Spleen (tissue), 13 donors: ENCODE data around the gene PAGE2. TPM values are rescaled to one million over a fixed set of nuclear protein-coding genes. Genes with fewer than 3 reads are reported as not detected.
"Not testable (repeated sequence)": the region's sequence is repeated elsewhere in the genome, so short reads cannot be mapped to it uniquely, and the experiment has no call there.

ENCODE experiments used
- DNase-seq: peaks from one replicate; pipeline ENCODE4 v3.0.0-alpha.2; 2020
- H3K27ac ChIP-seq, 8 donors: fragments of 200-600 bp; sonication (generic) in 7 of 8; 1 replicate in 4 of 8; 2 replicates in 4 of 8; pipeline versions ENCODE4 v1.5.0 to v1.8.0; 2016 to 2021; ENCODE audit warnings: inconsistent platforms in 4 of 8, mild to moderate bottlenecking in 4 of 8, moderate library complexity in 1 of 8
- H3K27me3 ChIP-seq, 7 donors: fragments of 200-600 bp; sonication (generic) in 6 of 7; replicated peaks in 1 of 7; 1 replicate in 4 of 7; 2 replicates in 3 of 7; pipeline versions ENCODE4 v1.5.0 to v1.8.0; 2016 to 2021; ENCODE audit warnings: inconsistent platforms in 3 of 7, mild to moderate bottlenecking in 1 of 7
- H3K36me3 ChIP-seq, 6 donors: fragments of 200-600 bp; sonication (generic) in 5 of 6; 1 replicate in 4 of 6; 2 replicates in 2 of 6; pipeline versions ENCODE4 v1.5.0 to v1.8.0; 2016 to 2021; ENCODE audit warnings: inconsistent platforms in 2 of 6
- H3K4me1 ChIP-seq, 6 donors: fragments of 200-600 bp; sonication (generic) in 5 of 6; 1 replicate in 3 of 6; 2 replicates in 3 of 6; pipeline versions ENCODE4 v1.5.0 to v1.8.0; 2016 to 2021; ENCODE audit warnings: inconsistent platforms in 3 of 6
- H3K4me3 ChIP-seq, 8 donors: fragments of 200-600 bp; sonication (generic) in 7 of 8; 1 replicate in 4 of 8; 2 replicates in 4 of 8; pipeline versions ENCODE4 v1.5.0 to v1.8.0; 2016 to 2021; ENCODE audit warnings: inconsistent platforms in 4 of 8, mild to moderate bottlenecking in 4 of 8, moderate library complexity in 2 of 8
- H3K9me3 ChIP-seq, 8 donors: fragments of 200-600 bp; sonication (generic) in 7 of 8; 1 replicate in 4 of 8; 2 replicates in 4 of 8; pipeline versions ENCODE4 v1.5.0 to v1.8.0; 2016 to 2021; ENCODE audit warnings: inconsistent platforms in 4 of 8
- POLR2A ChIP-seq, 3 donors: fragments of 450-650 bp; IDR thresholded peaks; one replicate each; pipeline ENCODE4 v1.5.1; 2017; ENCODE audit warnings: antibody characterized with exemption in 3 of 3, mild to moderate bottlenecking in 1 of 3
- POLR2AphosphoS5 ChIP-seq, 3 donors: sonication (generic); formaldehyde crosslinking; IDR thresholded peaks; one replicate each; pipeline ENCODE4 v1.5.1; 2017; ENCODE audit warnings: antibody characterized with exemption in 3 of 3
- WGBS, 5 donors: extraction: QIAGEN DNeasy Blood & Tissue Kit in 3 of 5; methylation state at CpG; one replicate each; pipeline versions ENCODE4 v1.1.5 to v1.1.7; 2013 to 2018; 5-methylcytosine and 5-hydroxymethylcytosine counted together
- intact Hi-C: fragments of 100-400 bp; cut with DNase I; formaldehyde crosslinking; loops from one replicate; pipeline ENCODE4 v1.15.0; 2023; ENCODE audit warnings: low total_unique reads
- long read RNA-seq, 2 donors: transcript quantifications; one replicate each; lab custom pipeline, GENCODE V29; 2026
- polyA plus RNA-seq, 3 donors: library from polyadenylated mRNA; stranded (reverse); fragments of 200-250 nt; gene quantifications; one replicate each; pipeline ENCODE4 v1.2.1, GENCODE V29; 2013
- total RNA-seq, 7 donors: library from RNA; depleted of rRNA in 3 of 7; stranded (reverse); fragments of >200 nt in 3 of 7; fragmentation: NEBNext Ultra II Directional in 4 of 7; extraction: Animal tissue kit (Norgen Biotek cat#: 25700) in 4 of 7; gene quantifications; one replicate each; pipeline versions ENCODE4 v1.1.0 to v1.2.1, GENCODE V29; 2016 to 2021
- TF ChIP-seq, protein P1 (sequence below), 11 experiments: fragments of 200-600 bp in 7 of 11; fragments of 450-650 bp in 4 of 11; sonication (generic) in 4 of 11; IDR thresholded peaks in 8 of 11; conservative IDR thresholded peaks in 3 of 11; 1 replicate in 7 of 11; 2 replicates in 4 of 11; pipeline versions ENCODE4 v1.4.0 to v1.8.0; 2016 to 2021; ENCODE audit warnings: antibody characterized with exemption in 11 of 11, inconsistent platforms in 4 of 11, mild to moderate bottlenecking in 1 of 11
- donor health status: healthy with polysubstance abuse.
- donor health status: DM: no; HTN: no; CAD: no; lungs with moderate emphysema.
- donor health status: DM: no; HTN: no; CAD: no.
- donor health status: Bipolar disorder and iron deficiency.
- donor health status: healthy.
- donor health status: DM: no; HTN: no; CAD: no.
- donor health status: DM: yes; HTN: yes; CAD: no.

Gene PAGE2, protein sequence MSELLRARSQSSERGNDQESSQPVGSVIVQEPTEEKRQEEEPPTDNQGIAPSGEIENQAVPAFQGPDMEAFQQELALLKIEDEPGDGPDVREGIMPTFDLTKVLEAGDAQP
- total RNA-seq (not detected), polyA plus RNA-seq (under 1 TPM; 0.15 to 0.39 (median 0.35) TPM)
- long read RNA-seq, donor 1 = 0 reads
- long read RNA-seq, donor 2 = 0 reads

DNA sequence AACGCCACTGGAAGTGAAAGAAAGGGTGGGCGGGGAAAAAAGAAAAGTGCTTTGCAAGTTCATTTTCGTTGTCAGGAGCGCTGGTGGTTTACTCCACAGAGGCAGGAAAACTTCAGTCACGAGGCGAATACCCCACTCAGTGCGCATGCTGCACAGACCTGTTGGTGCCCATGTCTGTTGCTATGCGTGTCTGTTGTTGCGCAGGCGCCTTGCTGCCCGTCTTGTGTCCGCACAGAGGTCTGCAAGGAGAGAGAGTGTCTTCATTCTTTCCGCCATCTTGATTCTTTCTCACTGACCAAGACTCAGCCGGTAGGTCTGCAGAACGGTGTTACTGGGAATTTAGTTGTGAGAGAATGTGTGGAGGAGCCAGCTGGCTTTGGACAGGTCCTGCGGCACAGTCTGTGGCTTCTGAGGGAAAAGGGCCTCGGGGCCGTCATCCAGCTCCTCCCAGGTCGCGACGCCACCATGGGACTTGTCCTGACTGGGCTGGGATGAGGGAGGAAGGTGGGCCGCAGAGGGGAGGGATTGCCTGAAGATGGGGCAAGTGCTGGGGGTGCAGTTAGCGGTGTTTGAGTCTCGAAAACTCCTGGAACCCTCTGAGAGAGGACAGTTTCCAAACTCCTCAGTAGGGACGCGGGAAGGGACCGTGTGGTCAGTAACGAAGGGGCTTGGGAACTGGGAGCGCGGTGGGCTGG is at the start of gene PAGE2:
Gene PAGE2 (plus strand): TSS at position 224 of the 695 bp plus-strand sequence. CDS start 1,003 bp downstream, outside the sequence.
- Histone ChIP-seq H3K27me3 (no peaks in the 10 kb centered on the region), H3K9me3 (peaks cover 0 to 6% (median 0%) of the 10 kb centered on the region in 8 donors), H3K4me3 (no peak within 1 kb of the TSS), H3K36me3 (no peaks in the 10 kb centered on the region), H3K4me1 (no peaks in the 10 kb centered on the region), H3K27ac (no peak within 1 kb of the TSS)
- DNase-seq = no peak
- WGBS, 5 donors = 82 to 95% (median 89%) methylated on average over 20 to 30 of the region's 30 CpGs
- no peak for TF ChIP-seq POLR2AphosphoS5 (IDR thresholded peaks at IDR 0.05)
- TF ChIP-seq POLR2A (IDR thresholded peaks at IDR 0.05) = no peak
- TF ChIP-seq, protein P1, sequence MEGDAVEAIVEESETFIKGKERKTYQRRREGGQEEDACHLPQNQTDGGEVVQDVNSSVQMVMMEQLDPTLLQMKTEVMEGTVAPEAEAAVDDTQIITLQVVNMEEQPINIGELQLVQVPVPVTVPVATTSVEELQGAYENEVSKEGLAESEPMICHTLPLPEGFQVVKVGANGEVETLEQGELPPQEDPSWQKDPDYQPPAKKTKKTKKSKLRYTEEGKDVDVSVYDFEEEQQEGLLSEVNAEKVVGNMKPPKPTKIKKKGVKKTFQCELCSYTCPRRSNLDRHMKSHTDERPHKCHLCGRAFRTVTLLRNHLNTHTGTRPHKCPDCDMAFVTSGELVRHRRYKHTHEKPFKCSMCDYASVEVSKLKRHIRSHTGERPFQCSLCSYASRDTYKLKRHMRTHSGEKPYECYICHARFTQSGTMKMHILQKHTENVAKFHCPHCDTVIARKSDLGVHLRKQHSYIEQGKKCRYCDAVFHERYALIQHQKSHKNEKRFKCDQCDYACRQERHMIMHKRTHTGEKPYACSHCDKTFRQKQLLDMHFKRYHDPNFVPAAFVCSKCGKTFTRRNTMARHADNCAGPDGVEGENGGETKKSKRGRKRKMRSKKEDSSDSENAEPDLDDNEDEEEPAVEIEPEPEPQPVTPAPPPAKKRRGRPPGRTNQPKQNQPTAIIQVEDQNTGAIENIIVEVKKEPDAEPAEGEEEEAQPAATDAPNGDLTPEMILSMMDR (IDR thresholded peaks at IDR 0.05 in 8 of 11, conservative IDR thresholded peaks at IDR 0.05 in 3 of 11) = no peak
- intact Hi-C loops = no loop called here

DNA sequence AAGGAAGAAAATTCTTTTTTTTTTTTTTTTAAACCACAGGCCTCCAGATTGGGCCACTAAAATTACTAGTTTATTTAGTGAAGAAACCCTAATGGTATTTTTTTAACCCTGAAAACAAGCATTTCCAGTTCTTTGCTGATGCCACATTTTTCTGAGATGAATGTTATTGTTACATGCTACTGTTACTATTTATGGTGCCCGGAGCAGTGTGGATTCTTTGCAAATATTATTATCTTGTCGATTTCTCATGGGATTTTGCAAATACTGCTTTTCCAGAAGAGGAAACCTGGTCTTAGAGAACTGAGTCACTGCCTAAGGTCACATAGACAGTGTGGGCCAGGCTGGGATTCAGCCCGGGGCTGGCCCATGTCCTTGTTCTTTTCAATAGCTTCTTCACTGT is 49.3 kb upstream of the PAGE2 start:
- Histone ChIP-seq H3K4me3 (no peak overlapping the region), H3K27ac (no peak overlapping the region), H3K4me1 (no peaks in the 10 kb centered on the region), H3K9me3 (peaks cover 0 to 2% (median 0%) of the 10 kb centered on the region in 8 donors), H3K36me3 (no peaks in the 10 kb centered on the region), H3K27me3 (no peaks in the 10 kb centered on the region)
- TF ChIP-seq POLR2AphosphoS5 (IDR thresholded peaks at IDR 0.05) (no peak), POLR2A (IDR thresholded peaks at IDR 0.05) (no peak)
- TF ChIP-seq, protein P1 (IDR thresholded peaks at IDR 0.05 in 8 of 11, conservative IDR thresholded peaks at IDR 0.05 in 3 of 11) = no peak
- intact Hi-C loops = no loop called here
- no peak for DNase-seq
- WGBS, 5 donors = 75 to 96% (median 82%) methylated on average over 3 of the region's 3 CpGs

DNA sequence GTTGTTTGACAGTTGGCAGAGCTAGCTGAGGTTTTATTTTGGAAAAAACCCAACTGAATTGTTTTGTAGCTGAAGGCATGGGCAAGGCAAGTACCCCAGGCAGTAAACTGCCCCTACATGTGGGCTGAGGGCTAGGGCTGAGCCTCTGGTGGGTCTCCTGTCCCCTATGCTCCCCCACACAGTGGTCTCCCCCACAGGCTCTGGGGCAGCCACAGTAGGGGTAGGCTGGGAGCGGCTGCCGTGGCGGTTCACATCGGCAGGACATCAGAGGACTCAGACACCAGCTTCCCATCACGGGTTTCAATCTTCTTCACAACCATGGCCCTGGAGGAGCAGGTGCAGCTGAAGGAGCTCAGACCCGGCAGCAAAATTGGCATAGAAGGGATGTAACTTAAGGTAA is 47.3 kb upstream of the PAGE2 start:
- TF ChIP-seq, protein P1 (IDR thresholded peaks at IDR 0.05 in 8 of 11, conservative IDR thresholded peaks at IDR 0.05 in 3 of 11) = no peak
- no peak for TF ChIP-seq POLR2A (IDR thresholded peaks at IDR 0.05)
- DNase-seq = no peak
- H3K4me1 ChIP-seq = no peaks in the 10 kb centered on the region
- H3K9me3 ChIP-seq = peaks cover 0 to 2% (median 0%) of the 10 kb centered on the region in 8 donors
- no peak overlapping the region for H3K27ac ChIP-seq
- H3K4me3 ChIP-seq = no peak overlapping the region
- H3K27me3 ChIP-seq = no peaks in the 10 kb centered on the region
- H3K36me3 ChIP-seq = no peaks in the 10 kb centered on the region
- 77 to 100% (median 96%) methylated on average over 2 to 6 of the region's 6 CpGs for WGBS, 5 donors
- intact Hi-C loops = no loop called here

DNA sequence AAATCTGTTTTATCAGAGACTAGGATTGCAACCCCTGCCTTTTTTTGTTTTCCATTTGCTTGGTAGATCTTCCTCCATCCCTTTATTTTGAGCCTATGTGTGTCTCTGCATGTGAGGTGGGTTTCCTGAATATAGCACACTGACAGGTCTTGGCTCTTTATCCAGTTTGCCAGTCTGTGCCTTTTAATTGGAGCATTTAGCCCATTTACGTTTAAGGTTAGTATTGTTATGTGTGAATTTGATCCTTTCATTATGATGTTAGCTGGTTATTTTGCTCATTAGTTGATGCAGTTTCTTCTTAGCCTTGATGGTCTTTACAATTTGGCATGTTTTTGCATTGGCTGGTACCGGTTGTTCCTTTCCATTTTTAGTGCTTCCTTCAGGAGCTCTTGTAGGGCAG is 38.2 kb upstream of the PAGE2 start:
- intact Hi-C loops, H3K4me3 ChIP-seq, H3K27me3 ChIP-seq, DNase-seq, H3K4me1 ChIP-seq, H3K27ac ChIP-seq, H3K36me3 ChIP-seq: not testable (repeated sequence)
- H3K9me3 ChIP-seq = peaks cover 0 to 18% (median 0%) of the 10 kb centered on the region in 8 donors
- 73 to 100% (median 86%) methylated on average over 2 of the region's 2 CpGs for WGBS, 5 donors
